Spleen (tissue), 11 donors: ENCODE data around the gene TMEM205. TPM values are rescaled to one million over a fixed set of nuclear protein-coding genes. Genes with fewer than 3 reads are reported as not detected.
"Not testable (repeated sequence)": the region's sequence is repeated elsewhere in the genome, so short reads cannot be mapped to it uniquely, and the experiment has no call there.

Source experiments
- DNase-seq: peaks from one replicate; pipeline ENCODE4 v3.0.0-alpha.2; 2020
- H3K27ac ChIP-seq, 8 donors: fragments of 200-600 bp; sonication (generic) in 7 of 8; 1 replicate in 4 of 8; 2 replicates in 4 of 8; pipeline versions ENCODE4 v1.5.0 to v1.8.0; 2016 to 2021; ENCODE audit warnings: inconsistent platforms in 4 of 8, mild to moderate bottlenecking in 4 of 8, moderate library complexity in 1 of 8
- H3K27me3 ChIP-seq, 7 donors: fragments of 200-600 bp; sonication (generic) in 6 of 7; replicated peaks in 1 of 7; 1 replicate in 4 of 7; 2 replicates in 3 of 7; pipeline versions ENCODE4 v1.5.0 to v1.8.0; 2016 to 2021; ENCODE audit warnings: inconsistent platforms in 3 of 7, mild to moderate bottlenecking in 1 of 7
- H3K36me3 ChIP-seq, 6 donors: fragments of 200-600 bp; sonication (generic) in 5 of 6; 1 replicate in 4 of 6; 2 replicates in 2 of 6; pipeline versions ENCODE4 v1.5.0 to v1.8.0; 2016 to 2021; ENCODE audit warnings: inconsistent platforms in 2 of 6
- H3K4me1 ChIP-seq, 6 donors: fragments of 200-600 bp; sonication (generic) in 5 of 6; 1 replicate in 3 of 6; 2 replicates in 3 of 6; pipeline versions ENCODE4 v1.5.0 to v1.8.0; 2016 to 2021; ENCODE audit warnings: inconsistent platforms in 3 of 6
- H3K4me3 ChIP-seq, 8 donors: fragments of 200-600 bp; sonication (generic) in 7 of 8; 1 replicate in 4 of 8; 2 replicates in 4 of 8; pipeline versions ENCODE4 v1.5.0 to v1.8.0; 2016 to 2021; ENCODE audit warnings: inconsistent platforms in 4 of 8, mild to moderate bottlenecking in 4 of 8, moderate library complexity in 2 of 8
- H3K9me3 ChIP-seq, 8 donors: fragments of 200-600 bp; sonication (generic) in 7 of 8; 1 replicate in 4 of 8; 2 replicates in 4 of 8; pipeline versions ENCODE4 v1.5.0 to v1.8.0; 2016 to 2021; ENCODE audit warnings: inconsistent platforms in 4 of 8
- CTCF ChIP-seq, 11 experiments: fragments of 200-600 bp in 7 of 11; fragments of 450-650 bp in 4 of 11; sonication (generic) in 4 of 11; IDR thresholded peaks in 8 of 11; conservative IDR thresholded peaks in 3 of 11; 1 replicate in 7 of 11; 2 replicates in 4 of 11; pipeline versions ENCODE4 v1.4.0 to v1.8.0; 2016 to 2021; ENCODE audit warnings: antibody characterized with exemption in 11 of 11, inconsistent platforms in 4 of 11, mild to moderate bottlenecking in 1 of 11
- POLR2A ChIP-seq, 3 donors: fragments of 450-650 bp; IDR thresholded peaks; one replicate each; pipeline ENCODE4 v1.5.1; 2017; ENCODE audit warnings: antibody characterized with exemption in 3 of 3, mild to moderate bottlenecking in 1 of 3
- POLR2AphosphoS5 ChIP-seq, 3 donors: sonication (generic); formaldehyde crosslinking; IDR thresholded peaks; one replicate each; pipeline ENCODE4 v1.5.1; 2017; ENCODE audit warnings: antibody characterized with exemption in 3 of 3
- WGBS, 5 donors: extraction: QIAGEN DNeasy Blood & Tissue Kit in 3 of 5; methylation state at CpG; one replicate each; pipeline versions ENCODE4 v1.1.5 to v1.1.7; 2013 to 2018; 5-methylcytosine and 5-hydroxymethylcytosine counted together
- intact Hi-C: fragments of 100-400 bp; cut with DNase I; formaldehyde crosslinking; loops from one replicate; pipeline ENCODE4 v1.15.0; 2023; ENCODE audit warnings: low total_unique reads
- polyA plus RNA-seq, 3 donors: library from polyadenylated mRNA; stranded (reverse); fragments of 200-250 nt; gene quantifications; one replicate each; pipeline ENCODE4 v1.2.1, GENCODE V29; 2013
- total RNA-seq, 7 donors: library from RNA; depleted of rRNA in 3 of 7; stranded (reverse); fragments of >200 nt in 3 of 7; fragmentation: NEBNext Ultra II Directional in 4 of 7; extraction: Animal tissue kit (Norgen Biotek cat#: 25700) in 4 of 7; gene quantifications; one replicate each; pipeline versions ENCODE4 v1.1.0 to v1.2.1, GENCODE V29; 2016 to 2021
- donor health status: healthy with polysubstance abuse.
- donor health status: DM: no; HTN: no; CAD: no; lungs with moderate emphysema.
- donor health status: DM: no; HTN: no; CAD: no.
- donor health status: Bipolar disorder and iron deficiency.
- donor health status: healthy.
- donor health status: DM: no; HTN: no; CAD: no.
- donor health status: DM: yes; HTN: yes; CAD: no.

The TMEM205 gene
- total and polyA plus RNA-seq, 10 donors: 44.1 to 143 (median 69.6) TPM

GRCh38 chr19:11347546-11348039, 1.5 kb upstream of the TMEM205 start:
- TF ChIP-seq POLR2A (IDR thresholded peaks at IDR 0.05) (no peak), POLR2AphosphoS5 (IDR thresholded peaks at IDR 0.05) (no peak), CTCF (IDR thresholded peaks at IDR 0.05 in 8 of 11, conservative IDR thresholded peaks at IDR 0.05 in 3 of 11) (no peak)
- no peak for DNase-seq
- peak overlapping the region in 1 of 8 donors; percentile 95 for H3K27ac ChIP-seq
- intact Hi-C loops: no loop called here
- peaks cover 0 to 25% (median 0%) of the 10 kb centered on the region in 6 donors for H3K36me3 ChIP-seq
- H3K4me3 ChIP-seq: no peak overlapping the region
- H3K27me3 ChIP-seq: no peaks in the 10 kb centered on the region
- WGBS, 5 donors: 69 to 77% (median 75%) methylated on average over 6 to 7 of the region's 7 CpGs
- peaks cover 0 to 10% (median 8%) of the 10 kb centered on the region in 8 donors for H3K9me3 ChIP-seq
- peaks cover 19 to 47% (median 36%) of the 10 kb centered on the region in 6 donors for H3K4me1 ChIP-seq

DNA sequence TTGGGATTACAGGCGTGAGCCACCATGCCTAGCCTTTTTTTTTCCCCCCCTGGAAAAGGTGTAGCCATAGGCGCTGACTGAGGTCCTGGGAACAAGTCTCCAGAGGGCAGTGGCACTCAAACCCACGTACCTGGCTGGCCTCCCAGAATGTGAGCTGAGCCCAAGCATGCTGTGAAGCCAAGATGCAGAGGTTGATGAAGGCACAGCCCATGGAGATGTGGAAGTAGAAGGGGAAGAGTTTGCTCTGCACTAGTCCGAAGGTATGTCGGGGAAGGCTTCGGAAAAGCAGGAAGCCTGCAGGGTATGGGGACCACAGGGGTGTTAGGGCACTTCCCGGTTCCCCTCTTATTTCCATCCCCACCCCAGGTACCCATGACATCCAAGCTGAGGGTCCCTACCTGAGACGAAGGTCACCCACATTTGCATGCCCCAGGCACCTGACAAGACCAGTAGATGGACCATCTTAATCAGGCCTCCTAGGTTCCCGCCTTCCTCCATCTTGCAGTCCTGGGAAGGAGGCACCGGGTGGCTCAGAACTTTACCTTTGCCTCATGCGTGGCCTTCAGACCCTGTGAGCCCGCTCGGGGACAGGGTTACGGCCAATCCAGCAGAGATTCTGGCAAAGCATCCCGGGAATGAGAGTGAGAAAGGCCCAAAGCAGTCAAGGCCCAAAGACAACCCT, 805 bp downstream of the TMEM205 start:
- Histone ChIP-seq H3K9me3 (peaks cover 0 to 10% (median 8%) of the 10 kb centered on the region in 8 donors), H3K27ac (peak overlapping the region in 7 of 8 donors; percentile 77 to 95 (median 86)), H3K4me1 (peaks cover 19 to 56% (median 38%) of the 10 kb centered on the region in 6 donors), H3K36me3 (peaks cover 0 to 35% (median 0%) of the 10 kb centered on the region in 6 donors), H3K27me3 (no peaks in the 10 kb centered on the region), H3K4me3 (peak overlapping the region in 7 of 8 donors; percentile 54 to 91 (median 65))
- TF ChIP-seq POLR2AphosphoS5 (IDR thresholded peaks at IDR 0.05): no peak
- TF ChIP-seq CTCF (IDR thresholded peaks at IDR 0.05 in 8 of 11, conservative IDR thresholded peaks at IDR 0.05 in 3 of 11): no peak
- 46 to 68% (median 58%) methylated on average over 14 to 15 of the region's 15 CpGs for WGBS, 5 donors
- no peak for DNase-seq
- intact Hi-C loops: no loop called here

GRCh38 chr19:11342429-11342828, 3.6 kb downstream of the TMEM205 start:
- TF ChIP-seq POLR2AphosphoS5 (IDR thresholded peaks at IDR 0.05) (no peak), POLR2A (IDR thresholded peaks at IDR 0.05) (no peak), CTCF (IDR thresholded peaks at IDR 0.05 in 8 of 11, conservative IDR thresholded peaks at IDR 0.05 in 3 of 11) (no peak)
- WGBS, 5 donors: 90 to 97% (median 92%) methylated on average over 3 of the region's 3 CpGs
- Histone ChIP-seq H3K4me3 (no peak overlapping the region), H3K9me3 (no peaks in the 10 kb centered on the region), H3K27me3 (no peaks in the 10 kb centered on the region), H3K4me1 (peaks cover 30 to 80% (median 63%) of the 10 kb centered on the region in 6 donors), H3K36me3 (peaks cover 0 to 24% (median 0%) of the 10 kb centered on the region in 6 donors), H3K27ac (no peak overlapping the region)
- no peak for DNase-seq
- intact Hi-C loops: no loop called here

GRCh38 chr19:11340099-11340467, 6.0 kb downstream of the TMEM205 start:
- H3K9me3 ChIP-seq, DNase-seq, H3K27me3 ChIP-seq, intact Hi-C loops: not testable (repeated sequence)
- Histone ChIP-seq H3K4me1 (peaks cover 24 to 79% (median 53%) of the 10 kb centered on the region in 6 donors), H3K36me3 (peaks cover 0 to 45% (median 15%) of the 10 kb centered on the region in 6 donors), H3K4me3 (peak overlapping the region in 6 of 8 donors; percentile 57 to 86 (median 76)), H3K27ac (peak overlapping the region in 7 of 8 donors; percentile 67 to 96 (median 84))
- 86 to 88% (median 87%) methylated on average over 8 of the region's 8 CpGs for WGBS, 5 donors
